SK-N-SH treated with all-trans-retinoic acid at 6 μM for 48 hours (cell line): ENCODE results near the gene KCNG3.

Source experiments
- ATAC-seq: fragments of 200-7000 bp; cut with Tn5 transposase; 3 replicates; pipeline ENCODE4 v1.9.1; 2020; ENCODE audit warnings: mild to moderate bottlenecking, moderate library complexity
- ARNTL ChIP-seq: fragments of 450-650 bp; formaldehyde crosslinking; IDR thresholded peaks from 2 replicates; pipeline ENCODE4 v1.5.0; 2020; ENCODE audit warnings: low read depth, mild to moderate bottlenecking, moderate library complexity, borderline replicate concordance
- BACH2 ChIP-seq: fragments of 250-450 bp; sonication (Bioruptor Pico); IDR thresholded peaks from 2 replicates; pipeline ENCODE4 v1.9.0; 2021; ENCODE audit warnings: mild to moderate bottlenecking, borderline replicate concordance
- CREB5 ChIP-seq: fragments of 250-450 bp; sonication (Bioruptor Pico); IDR thresholded peaks from 2 replicates; pipeline ENCODE4 v1.5.1; 2020; ENCODE audit warnings: low read depth, mild to moderate bottlenecking, moderate library complexity
- CSDC2 ChIP-seq: fragments of 250-450 bp; sonication (Bioruptor Pico); IDR thresholded peaks from 2 replicates; pipeline ENCODE4 v1.5.0; 2020; ENCODE audit warnings: mild to moderate bottlenecking, moderate library complexity
- ESRRG ChIP-seq: fragments of 250-450 bp; sonication (Bioruptor Pico); IDR thresholded peaks from 2 replicates; pipeline ENCODE4 v1.6.1; 2021; ENCODE audit warnings: mild to moderate bottlenecking
- GLIS3 ChIP-seq: fragments of 250-450 bp; sonication (Bioruptor Pico); IDR thresholded peaks from 2 replicates; pipeline ENCODE4 v1.5.0; 2020; ENCODE audit warnings: mild to moderate bottlenecking, moderate library complexity
- ISL1 ChIP-seq: fragments of 250-450 bp; sonication (Bioruptor Pico); IDR thresholded peaks from 2 replicates; pipeline ENCODE4 v2.1.2; 2022; ENCODE audit warnings: mild to moderate bottlenecking, moderate library complexity
- OSR1 ChIP-seq: fragments of 250-450 bp; sonication (Bioruptor Pico); IDR thresholded peaks from 2 replicates; pipeline ENCODE4 v1.8.0; 2022; ENCODE audit warnings: moderate library complexity, mild to moderate bottlenecking, inconsistent platforms
- PATZ1 ChIP-seq: fragments of 250-450 bp; sonication (Bioruptor Pico); IDR thresholded peaks from 2 replicates; pipeline ENCODE4 v1.8.0; 2020; ENCODE audit warnings: mild to moderate bottlenecking, moderate library complexity, borderline replicate concordance
- POU6F1 ChIP-seq: fragments of 250-450 bp; sonication (Bioruptor Pico); IDR thresholded peaks from 2 replicates; pipeline ENCODE4 v1.8.0; 2021; ENCODE audit warnings: low read depth, mild to moderate bottlenecking, moderate library complexity, borderline replicate concordance
- PPARA ChIP-seq: fragments of 250-450 bp; sonication (Bioruptor Pico); IDR thresholded peaks from 2 replicates; pipeline ENCODE4 v1.5.0; 2020; ENCODE audit warnings: mild to moderate bottlenecking, borderline replicate concordance
- RARB ChIP-seq: fragments of 250-450 bp; sonication (Bioruptor Pico); IDR thresholded peaks from 2 replicates; pipeline ENCODE4 v1.8.0; 2021; ENCODE audit warnings: mild to moderate bottlenecking, moderate library complexity
- SNAI2 ChIP-seq: fragments of 250-450 bp; sonication (Bioruptor Pico); IDR thresholded peaks from 2 replicates; pipeline ENCODE4 v1.5.0; 2020; ENCODE audit warnings: mild to moderate bottlenecking, moderate library complexity
- TCF4 ChIP-seq: fragments of 250-450 bp; sonication (Bioruptor Pico); IDR thresholded peaks from 2 replicates; pipeline ENCODE4 v1.8.0; 2021; ENCODE audit warnings: mild to moderate bottlenecking, moderate library complexity, borderline replicate concordance
- TOX ChIP-seq: fragments of 250-450 bp; sonication (Bioruptor Pico); IDR thresholded peaks from 2 replicates; pipeline ENCODE4 v1.8.0; 2021; ENCODE audit warnings: mild to moderate bottlenecking, moderate library complexity, borderline replicate concordance
- ZC3H10 ChIP-seq: fragments of 250-450 bp; sonication (Bioruptor Pico); IDR thresholded peaks from 2 replicates; pipeline ENCODE4 v1.5.1; 2021; ENCODE audit warnings: mild to moderate bottlenecking, moderate library complexity
- ZFP3 ChIP-seq: fragments of 250-450 bp; sonication (Bioruptor Pico); IDR thresholded peaks from 2 replicates; pipeline ENCODE4 v1.5.0; 2020; ENCODE audit warnings: mild to moderate bottlenecking, moderate library complexity
- ZFP30 ChIP-seq: fragments of 450-650 bp; formaldehyde crosslinking; IDR thresholded peaks from 2 replicates; pipeline ENCODE4 v1.5.0; 2022; ENCODE audit warnings: mild to moderate bottlenecking, moderate library complexity
- ZNF565 ChIP-seq: fragments of 450-650 bp; formaldehyde crosslinking; conservative IDR thresholded peaks from 2 replicates; pipeline ENCODE4 v1.5.0; 2020; ENCODE audit warnings: low read depth, mild to moderate bottlenecking, moderate library complexity
- ZNF70 ChIP-seq: fragments of 450-650 bp; formaldehyde crosslinking; IDR thresholded peaks from 2 replicates; pipeline ENCODE4 v1.5.0; 2020; ENCODE audit warnings: mild to moderate bottlenecking, moderate library complexity
- ZNF8 ChIP-seq: fragments of 450-650 bp; formaldehyde crosslinking; IDR thresholded peaks from 2 replicates; pipeline ENCODE4 v1.5.0; 2020; ENCODE audit warnings: mild to moderate bottlenecking, moderate library complexity

The KCNG3 gene

GRCh38 chr2:42492691-42493467 lies 903 bp downstream of the KCNG3 start:
- TF ChIP-seq CREB5 (no peak), ESRRG (CRISPR knock-in tag) (no peak), ZNF70 (CRISPR knock-in tag) (no peak), ISL1 (CRISPR knock-in tag) (no peak), TOX (CRISPR knock-in tag) (no peak), SNAI2 (no peak), CSDC2 (CRISPR knock-in tag) (no peak), ARNTL (CRISPR knock-in tag) (no peak), ZFP30 (CRISPR knock-in tag) (no peak)
- no peak for ATAC-seq

- no peak for ATAC-seq
- TF ChIP-seq ISL1 (CRISPR knock-in tag) (no peak), RARB (CRISPR knock-in tag) (no peak), ESRRG (CRISPR knock-in tag) (no peak), ZNF8 (CRISPR knock-in tag) (no peak), POU6F1 (no peak), SNAI2 (no peak), ZFP30 (CRISPR knock-in tag) (no peak), ZNF565 (no peak), ARNTL (CRISPR knock-in tag) (no peak)
These were observed 5.5 kb downstream of the KCNG3 start for GRCh38 chr2:42488297-42488696.

GRCh38 chr2:42486145-42486906 lies 7.5 kb downstream of the KCNG3 start:
- ATAC-seq, result no peak
- TF ChIP-seq GLIS3 (CRISPR knock-in tag) (no peak), ZC3H10 (CRISPR knock-in tag) (no peak), TOX (CRISPR knock-in tag) (no peak)

- ATAC-seq, result no peak
- no peak for TF ChIP-seq PPARA (CRISPR knock-in tag)
These were observed 13.4 kb downstream of the KCNG3 start for GRCh38 chr2:42480402-42480801.

GRCh38 chr2:42474765-42475454 lies 18.9 kb downstream of the KCNG3 start:
- ATAC-seq, result no peak
- TF ChIP-seq PPARA (CRISPR knock-in tag) (no peak), ZNF70 (CRISPR knock-in tag) (no peak), ZNF565 (no peak), CREB5 (no peak), PATZ1 (CRISPR knock-in tag) (no peak), ZFP3 (no peak), TCF4 (CRISPR knock-in tag) (no peak), BACH2 (CRISPR knock-in tag) (no peak), ISL1 (CRISPR knock-in tag) (no peak), ARNTL (CRISPR knock-in tag) (no peak), ZC3H10 (CRISPR knock-in tag) (no peak), OSR1 (CRISPR knock-in tag) (no peak), POU6F1 (no peak), GLIS3 (CRISPR knock-in tag) (no peak), ZNF8 (CRISPR knock-in tag) (no peak)
